C4-2B (cell line): Measurements from ENCODE around the gene ASIC2.

ENCODE experiments used
- CTCF ChIP-seq: fragments of 450-650 bp; conservative IDR thresholded peaks from 2 replicates; pipeline ENCODE4 v1.5.1; 2017; ENCODE audit warnings: mild to moderate bottlenecking
- ZFX ChIP-seq: fragments of 450-650 bp; IDR thresholded peaks from 2 replicates; pipeline ENCODE4 v1.6.1; 2017

GRCh38 chr17:33217891-33218290 is 75.2 kb downstream of the ASIC2 start:
- TF ChIP-seq CTCF (no peak), ZFX (no peak)
